HepG2 (cell line): ENCODE results near the gene MEIS1.

Experiments used
- BRCA1 ChIP-seq: sonication (generic); formaldehyde crosslinking; IDR thresholded peaks from 2 replicates; pipeline ENCODE4 v1.4.0; 2020; ENCODE audit warnings: missing genetic modification reagents
- EP300 ChIP-seq, 3 experiments: sonication (generic) in 1 of 3; formaldehyde crosslinking in 1 of 3; IDR thresholded peaks; 2 replicates each; pipeline versions ENCODE4 v1.5.1 to v1.6.1; 2011 to 2020; ENCODE audit warnings: low read depth in 2 of 3, low read length in 2 of 3, borderline replicate concordance in 1 of 3, improper control_type of control experiment in 1 of 3, mild to moderate bottlenecking in 1 of 3, missing genetic modification reagents in 1 of 3, moderate library complexity in 1 of 3
- NFYB ChIP-seq: sonication (generic); formaldehyde crosslinking; IDR thresholded peaks from 2 replicates; pipeline ENCODE4 v1.4.0; 2020; ENCODE audit warnings: missing genetic modification reagents
- POLR2AphosphoS5 ChIP-seq: IDR thresholded peaks from 2 replicates; pipeline ENCODE4 v1.6.1; 2012; ENCODE audit warnings: low read depth, low read length
- RAD21 ChIP-seq: fragments of 450-650 bp; formaldehyde crosslinking; IDR thresholded peaks from 2 replicates; pipeline ENCODE4 v1.5.0; 2020; ENCODE audit warnings: mild to moderate bottlenecking
- SCMH1 ChIP-seq: sonication (generic); formaldehyde crosslinking; IDR thresholded peaks from 2 replicates; pipeline ENCODE4 v1.9.0; 2021; ENCODE audit warnings: missing genetic modification reagents, mild to moderate bottlenecking, borderline replicate concordance
- SMC3 ChIP-seq: IDR thresholded peaks from 2 replicates; pipeline ENCODE4 v1.6.1; 2011; ENCODE audit warnings: low read length, improper control_type of control experiment
- TCF7 ChIP-seq: sonication (generic); IDR thresholded peaks from 2 replicates; pipeline ENCODE4 v1.6.1; 2016; ENCODE audit warnings: antibody characterized with exemption, low read depth
- ZNF24 ChIP-seq: fragments of 450-650 bp; IDR thresholded peaks from 2 replicates; pipeline ENCODE4 v1.6.1; 2017; ENCODE audit warnings: antibody characterized with exemption, mild to moderate bottlenecking
- ZSCAN12 ChIP-seq: sonication (generic); formaldehyde crosslinking; IDR thresholded peaks from 2 replicates; pipeline ENCODE4 v1.9.0; 2021; ENCODE audit warnings: mild to moderate bottlenecking, missing genetic modification reagents
- TF ChIP-seq, protein P1 (sequence below): sonication (generic); formaldehyde crosslinking; IDR thresholded peaks from 2 replicates; pipeline ENCODE4 v1.4.0; 2020; ENCODE audit warnings: missing genetic modification reagents
- TF ChIP-seq, protein P2 (sequence below): sonication (generic); formaldehyde crosslinking; IDR thresholded peaks from 2 replicates; pipeline ENCODE4 v1.5.0; 2020; ENCODE audit warnings: missing genetic modification reagents, mild to moderate bottlenecking, borderline replicate concordance
- TF ChIP-seq, protein P3 (sequence below): sonication (generic); formaldehyde crosslinking; IDR thresholded peaks from 2 replicates; pipeline ENCODE4 v1.8.0; 2022; ENCODE audit warnings: missing genetic modification reagents, mild to moderate bottlenecking, borderline replicate concordance
- TF ChIP-seq, protein P4 (sequence below): sonication (generic); formaldehyde crosslinking; IDR thresholded peaks from 2 replicates; pipeline ENCODE4 v1.9.0; 2021; ENCODE audit warnings: missing genetic modification reagents, borderline replicate concordance

DNA sequence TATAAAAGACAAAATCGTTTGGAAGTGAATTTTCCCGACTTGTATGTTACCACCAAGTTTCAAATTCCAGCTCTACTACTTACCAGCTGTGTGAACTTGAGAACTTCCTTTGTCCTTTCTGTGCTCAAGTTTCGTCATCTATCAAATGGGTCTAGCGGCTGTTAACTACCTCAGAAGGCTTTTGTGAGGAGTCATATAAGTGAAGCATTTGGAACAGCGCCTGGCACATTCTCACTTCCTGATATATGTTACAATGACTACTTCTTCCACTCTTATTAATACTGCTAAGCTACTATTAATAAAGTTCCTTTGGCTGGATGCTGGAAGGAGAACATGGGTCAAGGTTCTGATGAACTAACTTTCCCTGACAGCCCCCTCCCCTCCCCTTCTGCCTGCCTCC is 104.5 kb downstream of the MEIS1 start:
- TF ChIP-seq ZNF24: no peak
- TF ChIP-seq SMC3: no peak
- no peak for TF ChIP-seq EP300 (IDR thresholded peaks at IDR 0.05; ENCODE audit: low read depth in 2 of 2, low read length in 2 of 2)
- TF ChIP-seq EP300 (CRISPR knock-in tag; IDR thresholded peaks at IDR 0.05; ENCODE audit: borderline replicate concordance): no peak
- TF ChIP-seq ZSCAN12 (CRISPR knock-in tag): no peak
- no peak for TF ChIP-seq POLR2AphosphoS5
- no peak for TF ChIP-seq TCF7
- TF ChIP-seq, protein P1, sequence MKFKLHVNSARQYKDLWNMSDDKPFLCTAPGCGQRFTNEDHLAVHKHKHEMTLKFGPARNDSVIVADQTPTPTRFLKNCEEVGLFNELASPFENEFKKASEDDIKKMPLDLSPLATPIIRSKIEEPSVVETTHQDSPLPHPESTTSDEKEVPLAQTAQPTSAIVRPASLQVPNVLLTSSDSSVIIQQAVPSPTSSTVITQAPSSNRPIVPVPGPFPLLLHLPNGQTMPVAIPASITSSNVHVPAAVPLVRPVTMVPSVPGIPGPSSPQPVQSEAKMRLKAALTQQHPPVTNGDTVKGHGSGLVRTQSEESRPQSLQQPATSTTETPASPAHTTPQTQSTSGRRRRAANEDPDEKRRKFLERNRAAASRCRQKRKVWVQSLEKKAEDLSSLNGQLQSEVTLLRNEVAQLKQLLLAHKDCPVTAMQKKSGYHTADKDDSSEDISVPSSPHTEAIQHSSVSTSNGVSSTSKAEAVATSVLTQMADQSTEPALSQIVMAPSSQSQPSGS (CRISPR knock-in tag): no peak
- TF ChIP-seq, protein P2, sequence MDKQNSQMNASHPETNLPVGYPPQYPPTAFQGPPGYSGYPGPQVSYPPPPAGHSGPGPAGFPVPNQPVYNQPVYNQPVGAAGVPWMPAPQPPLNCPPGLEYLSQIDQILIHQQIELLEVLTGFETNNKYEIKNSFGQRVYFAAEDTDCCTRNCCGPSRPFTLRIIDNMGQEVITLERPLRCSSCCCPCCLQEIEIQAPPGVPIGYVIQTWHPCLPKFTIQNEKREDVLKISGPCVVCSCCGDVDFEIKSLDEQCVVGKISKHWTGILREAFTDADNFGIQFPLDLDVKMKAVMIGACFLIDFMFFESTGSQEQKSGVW (CRISPR knock-in tag): no peak
- TF ChIP-seq, protein P3, sequence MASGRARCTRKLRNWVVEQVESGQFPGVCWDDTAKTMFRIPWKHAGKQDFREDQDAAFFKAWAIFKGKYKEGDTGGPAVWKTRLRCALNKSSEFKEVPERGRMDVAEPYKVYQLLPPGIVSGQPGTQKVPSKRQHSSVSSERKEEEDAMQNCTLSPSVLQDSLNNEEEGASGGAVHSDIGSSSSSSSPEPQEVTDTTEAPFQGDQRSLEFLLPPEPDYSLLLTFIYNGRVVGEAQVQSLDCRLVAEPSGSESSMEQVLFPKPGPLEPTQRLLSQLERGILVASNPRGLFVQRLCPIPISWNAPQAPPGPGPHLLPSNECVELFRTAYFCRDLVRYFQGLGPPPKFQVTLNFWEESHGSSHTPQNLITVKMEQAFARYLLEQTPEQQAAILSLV (CRISPR knock-in tag): no peak
- no peak for TF ChIP-seq RAD21
- no peak for TF ChIP-seq NFYB
- TF ChIP-seq, protein P4, sequence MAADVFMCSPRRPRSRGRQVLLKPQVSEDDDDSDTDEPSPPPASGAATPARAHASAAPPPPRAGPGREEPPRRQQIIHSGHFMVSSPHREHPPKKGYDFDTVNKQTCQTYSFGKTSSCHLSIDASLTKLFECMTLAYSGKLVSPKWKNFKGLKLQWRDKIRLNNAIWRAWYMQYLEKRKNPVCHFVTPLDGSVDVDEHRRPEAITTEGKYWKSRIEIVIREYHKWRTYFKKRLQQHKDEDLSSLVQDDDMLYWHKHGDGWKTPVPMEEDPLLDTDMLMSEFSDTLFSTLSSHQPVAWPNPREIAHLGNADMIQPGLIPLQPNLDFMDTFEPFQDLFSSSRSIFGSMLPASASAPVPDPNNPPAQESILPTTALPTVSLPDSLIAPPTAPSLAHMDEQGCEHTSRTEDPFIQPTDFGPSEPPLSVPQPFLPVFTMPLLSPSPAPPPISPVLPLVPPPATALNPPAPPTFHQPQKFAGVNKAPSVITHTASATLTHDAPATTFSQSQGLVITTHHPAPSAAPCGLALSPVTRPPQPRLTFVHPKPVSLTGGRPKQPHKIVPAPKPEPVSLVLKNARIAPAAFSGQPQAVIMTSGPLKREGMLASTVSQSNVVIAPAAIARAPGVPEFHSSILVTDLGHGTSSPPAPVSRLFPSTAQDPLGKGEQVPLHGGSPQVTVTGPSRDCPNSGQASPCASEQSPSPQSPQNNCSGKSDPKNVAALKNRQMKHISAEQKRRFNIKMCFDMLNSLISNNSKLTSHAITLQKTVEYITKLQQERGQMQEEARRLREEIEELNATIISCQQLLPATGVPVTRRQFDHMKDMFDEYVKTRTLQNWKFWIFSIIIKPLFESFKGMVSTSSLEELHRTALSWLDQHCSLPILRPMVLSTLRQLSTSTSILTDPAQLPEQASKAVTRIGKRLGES (CRISPR knock-in tag): no peak
- TF ChIP-seq SCMH1 (CRISPR knock-in tag): no peak
- no peak for TF ChIP-seq BRCA1 (CRISPR knock-in tag)
